GM18508 (cell line): Measurements from ENCODE around the gene ALPK1.
"Not testable (repeated sequence)": the region's sequence is repeated elsewhere in the genome, so short reads cannot be mapped to it uniquely, and the experiment has no call there.

Experiments used
- ATAC-seq: cut with Tn5 transposase; IDR thresholded peaks from one replicate; pipeline ENCODE4 v1.9.1; 2021; ENCODE audit warnings: moderate number of reproducible peaks; ENCODE audit not compliant: insufficient read depth, unreplicated experiment

The ALPK1 gene

DNA sequence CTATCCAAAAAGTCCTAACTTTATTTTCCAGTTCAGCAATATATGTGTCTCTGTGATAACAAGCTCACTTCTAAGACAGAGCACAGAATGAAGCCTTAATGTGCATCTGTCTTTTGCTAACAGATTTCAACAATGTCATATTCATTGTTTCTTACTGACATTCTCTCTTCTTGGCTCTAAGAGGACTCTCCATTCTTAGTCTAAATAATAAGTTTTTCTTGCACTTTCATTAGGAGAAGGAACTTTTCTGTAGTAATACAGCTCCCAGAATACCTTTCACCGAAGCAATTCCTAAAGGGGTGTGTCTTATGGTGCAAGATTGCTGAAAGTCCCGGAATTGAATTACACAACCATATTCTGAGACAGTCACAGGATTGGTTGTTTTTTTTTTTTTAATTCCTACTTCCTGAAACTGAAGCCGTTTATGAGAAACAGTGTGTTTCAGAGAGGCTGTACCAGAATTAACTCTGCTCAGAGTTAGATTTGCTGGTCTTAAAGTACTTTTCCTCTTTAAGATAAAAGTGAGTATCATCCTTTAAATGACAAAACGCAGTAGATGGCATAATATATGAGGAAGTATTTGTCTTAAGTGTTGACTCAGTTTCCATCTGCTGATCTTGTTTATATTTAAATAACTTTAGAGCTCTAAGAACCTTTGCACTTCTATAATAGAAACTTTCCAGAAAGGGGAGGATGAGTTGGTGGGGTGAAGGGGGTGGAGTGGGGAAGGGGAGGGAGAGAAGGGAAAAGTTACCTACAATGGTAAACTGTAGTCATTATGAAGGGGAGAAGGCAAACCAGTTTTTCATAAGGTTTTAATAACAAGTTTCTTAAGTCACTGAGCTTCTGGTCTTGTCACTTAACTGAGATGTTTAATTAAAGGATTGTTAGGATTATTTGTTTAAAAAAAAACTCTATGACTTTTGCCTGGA, at the start of gene ALPK1:
TSS of gene ALPK1 (plus strand) at position 421 of the 932 bp plus-strand sequence.
- peak; percentile 82 for ATAC-seq

DNA sequence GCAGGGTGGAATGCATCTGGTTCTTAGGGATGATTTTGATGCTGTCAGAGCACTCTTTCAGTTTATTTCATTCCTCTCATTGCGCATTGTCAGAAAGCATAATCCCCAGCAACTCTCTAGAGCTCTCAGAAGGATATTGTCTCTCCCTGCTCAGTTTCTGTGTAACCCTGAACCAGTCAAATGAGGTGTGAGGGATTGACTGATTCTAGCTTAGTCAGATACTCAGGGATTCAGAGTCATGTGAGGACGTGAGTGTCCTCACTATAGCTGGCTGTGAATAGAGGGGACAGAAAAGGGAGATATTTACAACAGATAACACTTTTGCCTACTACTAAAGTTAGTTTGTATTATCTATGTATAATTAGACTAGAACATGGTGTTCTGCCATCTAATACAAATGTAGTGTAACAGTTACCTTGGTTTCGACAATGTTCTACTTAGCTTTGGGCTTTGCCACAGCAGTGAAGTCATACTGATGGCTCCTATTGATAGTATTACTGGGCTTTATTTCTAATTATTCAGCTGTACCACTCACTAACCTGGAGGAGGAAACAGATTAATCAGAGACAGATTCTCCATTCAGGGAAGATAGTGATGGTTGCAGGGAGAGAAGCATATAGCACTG, 46.0 kb upstream of the ALPK1 start:
- ATAC-seq: no peak

DNA sequence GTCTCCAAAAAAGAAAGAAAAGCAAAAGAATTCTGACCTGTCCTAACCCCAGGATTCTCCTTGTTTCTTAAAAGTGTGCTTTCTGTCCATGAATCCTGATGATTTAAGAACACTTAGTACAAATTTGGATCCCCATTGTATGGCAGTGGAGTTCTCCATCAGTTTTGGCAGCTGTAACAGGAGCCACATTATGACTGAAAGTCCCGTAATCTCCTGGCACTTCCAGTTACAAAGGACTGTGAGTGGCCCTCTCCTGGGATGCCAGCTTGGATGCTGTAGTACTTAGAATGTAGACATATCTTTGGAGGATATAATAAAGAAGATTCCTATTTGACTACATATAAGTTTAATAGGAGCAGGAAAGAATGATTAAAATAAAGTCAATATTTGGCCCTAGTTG, 44.9 kb upstream of the ALPK1 start:
- ATAC-seq: no peak

DNA sequence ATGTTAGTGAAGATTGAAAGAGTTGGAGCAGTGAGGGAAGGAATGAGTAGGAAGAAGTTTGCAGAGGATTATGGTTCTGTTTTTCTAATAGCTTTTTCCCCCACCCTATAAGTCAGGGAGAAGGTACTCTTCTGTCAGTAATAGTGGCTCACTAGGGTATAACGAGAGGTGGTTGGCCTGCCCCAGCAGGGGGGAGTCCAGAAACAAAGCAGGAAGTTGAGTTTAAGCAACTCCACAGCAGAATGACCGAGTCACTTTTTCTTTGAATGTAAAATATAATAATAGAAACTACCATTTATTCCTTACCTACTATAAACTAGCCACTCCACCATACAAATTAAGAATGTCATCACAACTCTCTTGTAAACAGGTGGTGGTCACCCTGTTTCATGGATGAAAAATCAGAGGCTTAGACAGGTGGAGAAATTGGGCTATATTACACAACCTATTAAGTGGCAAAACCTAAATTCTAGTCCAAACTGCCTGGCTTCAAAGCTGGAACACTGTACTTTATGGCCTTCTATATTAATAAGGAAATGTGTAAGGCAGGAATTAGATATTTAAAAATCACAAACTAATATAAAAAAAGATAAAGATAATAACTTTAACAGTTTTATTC, 43.7 kb upstream of the ALPK1 start:
- ATAC-seq: no peak

DNA sequence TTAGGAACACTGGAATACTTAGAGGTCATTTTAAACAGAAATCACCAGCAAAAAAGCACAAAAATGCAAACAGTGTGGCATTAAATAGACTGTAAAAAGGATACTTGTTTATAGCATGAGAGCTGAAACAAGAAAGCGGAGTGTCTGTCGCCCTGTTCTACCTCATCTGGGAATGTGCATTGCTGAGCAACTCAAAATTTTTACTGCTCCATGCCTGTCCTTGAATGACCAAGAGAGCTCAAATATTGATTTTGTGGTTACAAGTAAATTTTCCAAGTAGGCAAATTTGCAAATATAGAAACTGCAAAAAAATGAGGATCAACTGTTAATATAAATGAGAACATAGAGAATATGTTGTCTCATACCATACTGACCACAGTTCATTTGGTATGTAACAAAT, 40.1 kb upstream of the ALPK1 start:
- ATAC-seq: no peak

- ATAC-seq: no peak
Measured at GRCh38 chr4:112266823-112267222, 30.3 kb upstream of the ALPK1 start.

- ATAC-seq: no peak
Measured at GRCh38 chr4:112270051-112270450, 27.1 kb upstream of the ALPK1 start.

GRCh38 chr4:112270640-112271421, 26.3 kb upstream of the ALPK1 start:
- no peak for ATAC-seq

GRCh38 chr4:112272292-112272691, 24.9 kb upstream of the ALPK1 start:
- no peak for ATAC-seq

- no peak for ATAC-seq
Measured at GRCh38 chr4:112274959-112275358, 22.2 kb upstream of the ALPK1 start.

- no peak for ATAC-seq
Measured at GRCh38 chr4:112276113-112276512, 21.1 kb upstream of the ALPK1 start.

DNA sequence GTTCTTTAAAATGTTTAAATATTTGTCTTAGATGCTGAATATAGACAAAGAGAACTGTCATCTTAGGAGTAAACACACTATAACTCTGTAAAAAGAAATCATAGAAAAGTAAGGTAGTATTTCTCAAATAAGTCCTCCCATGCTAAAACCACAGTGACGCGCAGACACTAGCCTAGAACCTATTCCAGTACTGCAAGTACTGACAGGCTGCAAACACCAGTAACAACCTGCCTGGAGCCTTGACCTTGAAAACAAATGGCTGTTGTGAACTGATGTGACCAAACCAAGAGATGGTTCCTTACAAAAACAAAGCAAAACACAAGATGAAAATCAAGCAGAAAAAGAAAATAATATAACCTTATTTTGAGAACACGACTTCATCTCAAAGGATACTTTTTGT, 19.9 kb upstream of the ALPK1 start:
- ATAC-seq: no peak

GRCh38 chr4:112277705-112278448, 19.3 kb upstream of the ALPK1 start:
- no peak for ATAC-seq

GRCh38 chr4:112279025-112279881, 17.9 kb upstream of the ALPK1 start:
- ATAC-seq: peak; percentile 45

DNA sequence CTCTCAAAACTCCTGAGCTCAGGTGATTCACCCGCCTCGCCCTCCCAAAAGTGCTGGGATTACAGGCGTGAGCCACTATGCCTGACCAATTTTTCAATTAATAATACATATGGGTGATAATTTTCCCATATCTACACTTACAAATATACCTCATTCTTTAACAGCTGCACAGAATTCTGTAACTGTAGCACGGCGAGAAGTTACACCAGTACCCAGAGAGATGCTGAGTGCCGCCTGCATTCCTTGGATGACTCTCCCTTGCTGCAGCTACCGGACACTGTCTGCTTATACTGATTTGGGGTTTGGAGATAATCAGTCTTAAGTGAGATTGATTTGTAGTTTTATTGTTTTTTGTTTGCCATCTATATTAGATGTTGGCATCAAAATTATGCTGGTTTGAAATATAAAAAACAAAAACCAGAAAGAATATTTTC, 17.3 kb upstream of the ALPK1 start:
- ATAC-seq: no peak

GRCh38 chr4:112280386-112281056, 16.6 kb upstream of the ALPK1 start:
- ATAC-seq: no peak

DNA sequence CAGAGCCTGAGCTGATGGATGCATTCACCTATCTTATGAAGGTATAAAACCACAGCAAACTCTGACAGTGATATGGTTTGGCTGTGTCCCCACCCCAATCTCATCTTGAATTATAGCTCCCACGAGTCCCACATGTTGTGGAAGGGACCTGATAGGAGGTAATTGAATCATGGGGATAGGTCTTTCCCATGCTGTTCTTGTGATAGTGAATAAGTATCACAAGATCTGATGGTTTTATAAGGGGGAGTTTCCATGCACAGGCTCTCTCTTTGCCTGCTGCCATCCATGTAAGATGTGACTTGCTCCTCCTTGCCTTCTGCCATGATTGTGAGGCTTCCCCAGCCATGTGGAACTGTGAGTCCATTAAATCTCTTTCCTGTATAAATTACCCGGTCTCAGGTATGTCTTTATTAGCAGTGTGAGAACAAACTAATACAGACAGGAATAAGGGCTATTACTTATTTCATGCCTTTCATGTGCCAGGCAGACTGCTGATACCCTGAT, 15.2 kb upstream of the ALPK1 start:
- ATAC-seq: not testable (repeated sequence)
